ENCODE results near the gene VEPH1. TPM values are rescaled to one million over a fixed set of nuclear protein-coding genes. Genes with fewer than 3 reads are reported as not detected.

VEPH1 gene
- total RNA-seq, 2 donors from 2014 or later, result 0.21 TPM; not detected in 1

GRCh38 chr3:157477441-157477840 lies 25.8 kb downstream of the VEPH1 start:
- H3K4me1 ChIP-seq (ENCODE audit: control insufficient read depth in 1 of 2, low read depth in 2 of 2), result no peaks in the 10 kb centered on the region
- no peak for DNase-seq (ENCODE audit: low spot score)
- no peak overlapping the region for H3K4me3 ChIP-seq
- no peak for TF ChIP-seq CTCF (IDR thresholded peaks at IDR 0.05)
- no peaks in the 10 kb centered on the region for H3K36me3 ChIP-seq
- no peak overlapping the region for H3K27ac ChIP-seq
- H3K27me3 ChIP-seq (replicated peaks; ENCODE audit: insufficient read depth), result no peaks in the 10 kb centered on the region
- no peaks in the 10 kb centered on the region for H3K9me3 ChIP-seq
- ATAC-seq (ENCODE audit: insufficient number of reproducible peaks, low FRiP score, low read depth), result no peak

- no peaks in the 10 kb centered on the region for H3K27me3 ChIP-seq (replicated peaks; ENCODE audit: insufficient read depth)
- no peaks in the 10 kb centered on the region for H3K9me3 ChIP-seq
- DNase-seq (ENCODE audit: low spot score) (no peak), ATAC-seq (ENCODE audit: insufficient number of reproducible peaks, low FRiP score, low read depth) (no peak)
- TF ChIP-seq CTCF (IDR thresholded peaks at IDR 0.05), result no peak
- H3K4me3 ChIP-seq, result no peak overlapping the region
- H3K27ac ChIP-seq, result no peak overlapping the region
- no peaks in the 10 kb centered on the region for H3K4me1 ChIP-seq (ENCODE audit: control insufficient read depth in 1 of 2, low read depth in 2 of 2)
- no peaks in the 10 kb centered on the region for H3K36me3 ChIP-seq
These were observed 27.2 kb downstream of the VEPH1 start for GRCh38 chr3:157475921-157476414.

GRCh38 chr3:157472648-157473047 lies 30.6 kb downstream of the VEPH1 start:
- Histone ChIP-seq H3K27me3 (replicated peaks; ENCODE audit: insufficient read depth) (no peaks in the 10 kb centered on the region), H3K4me3 (no peak overlapping the region), H3K9me3 (no peaks in the 10 kb centered on the region), H3K4me1 (ENCODE audit: control insufficient read depth in 1 of 2, low read depth in 2 of 2) (no peaks in the 10 kb centered on the region), H3K36me3 (no peaks in the 10 kb centered on the region), H3K27ac (no peak overlapping the region)
- TF ChIP-seq CTCF (IDR thresholded peaks at IDR 0.05), result no peak
- no peak for ATAC-seq (ENCODE audit: insufficient number of reproducible peaks, low FRiP score, low read depth)
- DNase-seq (ENCODE audit: low spot score), result no peak

- DNase-seq (ENCODE audit: low spot score) (no peak), ATAC-seq (ENCODE audit: insufficient number of reproducible peaks, low FRiP score, low read depth) (no peak)
- Histone ChIP-seq H3K36me3 (no peaks in the 10 kb centered on the region), H3K27me3 (replicated peaks; ENCODE audit: insufficient read depth) (no peaks in the 10 kb centered on the region), H3K9me3 (no peaks in the 10 kb centered on the region), H3K4me1 (ENCODE audit: control insufficient read depth in 1 of 2, low read depth in 2 of 2) (no peaks in the 10 kb centered on the region), H3K4me3 (no peak overlapping the region), H3K27ac (no peak overlapping the region)
- no peak for TF ChIP-seq CTCF (IDR thresholded peaks at IDR 0.05)
These were observed 32.2 kb downstream of the VEPH1 start for GRCh38 chr3:157471064-157471463.

- Histone ChIP-seq H3K36me3 (no peaks in the 10 kb centered on the region), H3K4me3 (no peak overlapping the region), H3K27ac (no peak overlapping the region), H3K9me3 (no peaks in the 10 kb centered on the region), H3K4me1 (ENCODE audit: control insufficient read depth in 1 of 2, low read depth in 2 of 2) (no peaks in the 10 kb centered on the region), H3K27me3 (replicated peaks; ENCODE audit: insufficient read depth) (no peaks in the 10 kb centered on the region)
- no peak for TF ChIP-seq CTCF (IDR thresholded peaks at IDR 0.05)
- ATAC-seq (ENCODE audit: insufficient number of reproducible peaks, low FRiP score, low read depth), result no peak
- no peak for DNase-seq (ENCODE audit: low spot score)
These were observed 33.5 kb downstream of the VEPH1 start for GRCh38 chr3:157469561-157470294.
